Kasumi-1 (cell line): ENCODE results near the gene MTHFS.

Experiments used
- DNase-seq, 2 experiments: peaks; one replicate each; lab custom pipeline; 2025; lab: John Stamatoyannopoulos, UW

Gene MTHFS

GRCh38 chr15:79875213-79875612, 21.6 kb downstream of the MTHFS start:
- DNase-seq: no peak

- DNase-seq: no peak
Measured at GRCh38 chr15:79874242-79874641, 22.6 kb downstream of the MTHFS start.

GRCh38 chr15:79872358-79873017, 24.3 kb downstream of the MTHFS start:
- peak; percentile 48 to 57 for DNase-seq

GRCh38 chr15:79868554-79868953, 28.3 kb downstream of the MTHFS start:
- DNase-seq: no peak

- no peak for DNase-seq
Measured at GRCh38 chr15:79863886-79864285, 32.9 kb downstream of the MTHFS start.

GRCh38 chr15:79862191-79862590, 34.6 kb downstream of the MTHFS start:
- no peak for DNase-seq

GRCh38 chr15:79860661-79861060, 36.2 kb downstream of the MTHFS start:
- DNase-seq: no peak

- DNase-seq: peak; percentile 37
Measured at GRCh38 chr15:79858469-79858868, 38.3 kb downstream of the MTHFS start.

- peak; percentile 57 to 65 for DNase-seq
Measured at GRCh38 chr15:79853492-79854328, 43.1 kb downstream of the MTHFS start.

- peak; percentile 49 to 81 for DNase-seq
Measured at GRCh38 chr15:79849789-79850188, 47.0 kb downstream of the MTHFS start.

GRCh38 chr15:79846539-79846938, 50.3 kb downstream of the MTHFS start:
- no peak for DNase-seq

- no peak for DNase-seq
Measured at GRCh38 chr15:79844221-79844620, 52.6 kb downstream of the MTHFS start.

- no peak for DNase-seq
Measured at GRCh38 chr15:79837846-79838245, 59.0 kb downstream of the MTHFS start.

- peak; percentile 15 to 34 for DNase-seq
Measured at GRCh38 chr15:79834495-79834894, 62.3 kb downstream of the MTHFS start.

GRCh38 chr15:79832367-79833120, 64.3 kb downstream of the MTHFS start:
- DNase-seq: no peak

- DNase-seq: no peak
Measured at GRCh38 chr15:79831604-79832003, 65.2 kb downstream of the MTHFS start.

GRCh38 chr15:79829950-79830349, 66.9 kb downstream of the MTHFS start:
- no peak for DNase-seq

GRCh38 chr15:79828447-79828846, 68.4 kb downstream of the MTHFS start:
- DNase-seq: no peak

GRCh38 chr15:79826800-79827199, 70.0 kb downstream of the MTHFS start:
- no peak for DNase-seq

GRCh38 chr15:79824136-79824701, 72.6 kb downstream of the MTHFS start:
- DNase-seq: no peak

- DNase-seq: no peak
Measured at GRCh38 chr15:79820820-79821219, 76.0 kb downstream of the MTHFS start.

- no peak for DNase-seq
Measured at GRCh38 chr15:79820176-79820575, 76.6 kb downstream of the MTHFS start.
